RWPE1 (cell line): ENCODE measurements around the gene GDPD5.

Experiments
- CTCF ChIA-PET: fragments of 350-600 bp; sonication (Branson Sonifier 250); formaldehyde crosslinking; extraction: SDS; loops from one replicate; lab custom pipeline; 2021; lab: Yijun Ruan, JAX
- POLR2A ChIA-PET: fragments of 400-600 bp; formaldehyde crosslinking; extraction: SDS; loops from one replicate; lab custom pipeline; 2020; ENCODE audit warnings: antibody characterized with exemption; ENCODE audit not compliant: low non-redundant PET; lab: Yijun Ruan, JAX
- DNase-seq: peaks from one replicate; pipeline ENCODE4 v3.0.0; 2012; ENCODE audit warnings: low spot score
- H3K27ac ChIP-seq: fragments of 450-650 bp; 2 replicates; pipeline ENCODE4 v1.5.1; 2017
- TF ChIP-seq, protein P1 (sequence below): fragments of 450-650 bp; conservative IDR thresholded peaks from 2 replicates; pipeline ENCODE4 v1.5.1; 2017; ENCODE audit warnings: low read depth, mild to moderate bottlenecking

GDPD5 gene

DNA sequence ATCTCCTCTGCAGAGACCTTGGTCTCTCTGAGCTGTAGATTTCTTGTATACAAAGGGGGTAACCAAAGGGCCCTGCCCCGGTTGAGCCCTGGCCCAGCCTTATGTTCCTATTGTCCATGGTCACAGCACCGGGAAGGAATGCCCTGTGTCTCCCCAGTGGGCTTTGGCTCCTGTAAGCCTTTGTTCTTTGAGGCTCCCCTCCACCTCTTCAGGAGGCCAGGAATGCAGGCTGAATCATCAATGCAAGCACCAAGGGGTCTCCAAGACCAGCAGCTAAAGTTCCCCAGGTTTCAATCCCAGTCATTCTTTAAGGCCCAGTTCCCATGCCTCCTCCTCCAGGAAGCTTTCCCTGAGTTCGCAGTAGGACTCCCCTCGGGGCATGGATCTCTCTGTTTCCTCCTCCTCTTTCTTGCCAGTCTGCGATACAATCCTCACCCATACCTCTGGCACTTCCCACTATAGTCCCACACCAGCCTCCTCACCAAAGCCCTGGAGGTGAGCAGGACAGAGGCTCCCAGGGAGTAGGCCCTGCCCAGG is 63.6 kb downstream of the GDPD5 start:
- no peak for DNase-seq
- TF ChIP-seq, protein P1, sequence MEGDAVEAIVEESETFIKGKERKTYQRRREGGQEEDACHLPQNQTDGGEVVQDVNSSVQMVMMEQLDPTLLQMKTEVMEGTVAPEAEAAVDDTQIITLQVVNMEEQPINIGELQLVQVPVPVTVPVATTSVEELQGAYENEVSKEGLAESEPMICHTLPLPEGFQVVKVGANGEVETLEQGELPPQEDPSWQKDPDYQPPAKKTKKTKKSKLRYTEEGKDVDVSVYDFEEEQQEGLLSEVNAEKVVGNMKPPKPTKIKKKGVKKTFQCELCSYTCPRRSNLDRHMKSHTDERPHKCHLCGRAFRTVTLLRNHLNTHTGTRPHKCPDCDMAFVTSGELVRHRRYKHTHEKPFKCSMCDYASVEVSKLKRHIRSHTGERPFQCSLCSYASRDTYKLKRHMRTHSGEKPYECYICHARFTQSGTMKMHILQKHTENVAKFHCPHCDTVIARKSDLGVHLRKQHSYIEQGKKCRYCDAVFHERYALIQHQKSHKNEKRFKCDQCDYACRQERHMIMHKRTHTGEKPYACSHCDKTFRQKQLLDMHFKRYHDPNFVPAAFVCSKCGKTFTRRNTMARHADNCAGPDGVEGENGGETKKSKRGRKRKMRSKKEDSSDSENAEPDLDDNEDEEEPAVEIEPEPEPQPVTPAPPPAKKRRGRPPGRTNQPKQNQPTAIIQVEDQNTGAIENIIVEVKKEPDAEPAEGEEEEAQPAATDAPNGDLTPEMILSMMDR: no peak
- POLR2A ChIA-PET: no interaction called here
- CTCF ChIA-PET: interaction anchor here (0.7 to 1.1 kb wide), 3 partner anchors 12 to 69 kb away, joined by 3 to 6 read pairs (median 3); no protein-coding TSS in a partner anchor
- H3K27ac ChIP-seq: no peak overlapping the region

- TF ChIP-seq, protein P1: no peak
- ChIA-PET POLR2A (no interaction called here), CTCF (interaction anchor here (0.6 to 1.1 kb wide), 2 partner anchors 71 to 76 kb away, joined by 3 to 4 read pairs; no protein-coding TSS in a partner anchor)
- no peak for DNase-seq
- H3K27ac ChIP-seq: no peak overlapping the region
These were observed 64.6 kb downstream of the GDPD5 start for GRCh38 chr11:75461151-75461550.

- TF ChIP-seq, protein P1: no peak
- POLR2A ChIA-PET: no interaction called here
- DNase-seq: no peak
- no peak overlapping the region for H3K27ac ChIP-seq
- CTCF ChIA-PET: no interaction called here
These were observed 69.1 kb downstream of the GDPD5 start for GRCh38 chr11:75456596-75457183.

GRCh38 chr11:75454987-75455386 is 70.8 kb downstream of the GDPD5 start:
- CTCF ChIA-PET: interaction anchor here (0.5 to 0.6 kb wide), 2 partner anchors 70 to 76 kb away, joined by 3 read pairs; no protein-coding TSS in a partner anchor
- no peak overlapping the region for H3K27ac ChIP-seq
- TF ChIP-seq, protein P1: no peak
- DNase-seq: no peak
- POLR2A ChIA-PET: no interaction called here

- POLR2A ChIA-PET: no interaction called here
- CTCF ChIA-PET: interaction anchor here (0.6 to 2.4 kb wide), 5 partner anchors 71 to 1739 kb away, joined by 3 to 14 read pairs (median 3); no protein-coding TSS in a partner anchor
- H3K27ac ChIP-seq: no peak overlapping the region
- TF ChIP-seq, protein P1: no peak
- no peak for DNase-seq
These were observed 71.7 kb downstream of the GDPD5 start for GRCh38 chr11:75453916-75454655.
